PC-9 (cell line): Measurements from ENCODE around the gene ERBB2.

Source experiments
- CTCF ChIP-seq: fragments of 200-600 bp; sonication (generic); conservative IDR thresholded peaks from 2 replicates; pipeline ENCODE4 v1.6.1; 2017; ENCODE audit warnings: mixed run types, antibody characterized with exemption, mild to moderate bottlenecking, moderate library complexity
- EZH2 ChIP-seq: fragments of 200-600 bp; sonication (generic); IDR thresholded peaks from 2 replicates; pipeline ENCODE4 v1.8.0; 2017; ENCODE audit warnings: antibody characterized with exemption, low read depth

GRCh38 chr17:39674179-39674578 is 25.7 kb upstream of the ERBB2 start:
- TF ChIP-seq CTCF, result no peak
- TF ChIP-seq EZH2, result no peak
